Smooth muscle cell of trachea (primary cell): ENCODE results near the gene FBXO33. TPM values are rescaled to one million over a fixed set of nuclear protein-coding genes. Genes with fewer than 3 reads are reported as not detected.

Experiments
- total RNA-seq: library from RNA; depleted of rRNA; stranded (reverse); fragments of >200 nt; gene quantifications from 2 replicates; pipeline ENCODE4 v1.2.1, GENCODE V29; 2014

Gene FBXO33, protein sequence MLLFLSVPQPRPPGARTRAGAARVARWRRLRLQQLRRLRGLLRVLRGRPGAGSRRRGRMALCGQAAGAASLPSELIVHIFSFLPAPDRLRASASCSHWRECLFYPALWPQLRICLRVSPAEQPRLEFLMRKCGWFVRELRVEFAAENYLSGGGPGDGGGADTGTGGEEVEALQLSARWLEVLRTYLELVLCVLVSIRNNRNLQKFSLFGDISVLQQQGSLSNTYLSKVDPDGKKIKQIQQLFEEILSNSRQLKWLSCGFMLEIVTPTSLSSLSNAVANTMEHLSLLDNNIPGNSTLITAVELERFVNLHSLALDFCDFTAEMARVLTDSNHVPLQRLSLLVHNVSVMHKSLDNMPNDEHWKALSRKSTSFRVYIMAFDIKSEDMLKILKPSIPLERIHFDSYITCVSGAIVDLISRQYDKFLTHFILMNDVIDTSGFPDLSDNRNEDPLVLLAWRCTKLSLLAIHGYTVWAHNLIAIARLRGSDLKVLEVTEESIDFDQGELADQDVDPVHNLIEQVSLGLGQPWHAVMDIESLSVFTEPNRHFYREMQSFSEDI
- total RNA-seq, result 19.0 and 22.1 TPM in 2 replicates

DNA sequence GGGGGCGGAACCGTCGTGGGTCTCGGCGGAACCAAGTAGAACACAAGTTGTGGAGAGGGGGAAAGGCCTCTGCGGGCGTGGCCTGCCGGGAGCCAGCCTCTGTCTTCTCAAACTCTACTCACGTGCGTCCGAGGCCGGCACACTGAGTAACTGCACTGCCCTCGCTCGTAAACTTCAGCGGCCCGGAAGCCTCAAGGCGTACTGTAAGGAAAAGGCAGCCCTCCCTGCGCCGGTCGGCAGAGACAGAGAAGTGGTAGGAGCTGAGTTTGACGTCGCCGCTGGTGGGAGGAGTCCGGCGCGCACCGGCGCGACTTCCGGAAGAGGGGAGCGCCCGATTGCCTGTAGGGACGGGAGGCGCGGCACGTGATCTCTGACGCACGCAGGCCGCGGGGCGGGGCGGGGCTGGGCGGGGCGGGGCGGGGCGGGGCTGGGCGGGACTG is at the start of gene FBXO33:
Gene FBXO33, minus strand, starts transcription at position 255 of the 440 bp plus-strand sequence. CDS start 271 bp downstream, outside the sequence.

Other genes with a start within 250 kb of the FBXO33 start
- gene MIA2, start 198.5 kb downstream of the FBXO33 start, total RNA-seq, result 11.9 and 13.5 TPM in 2 replicates